WERI-Rb-1 (cell line): Measurements from ENCODE around the gene PLEKHG3.

Experiments used
- DNase-seq: peaks from one replicate; pipeline ENCODE4 v3.0.0-alpha.2; 2020
- H3K27ac ChIP-seq: fragments of 250-450 bp; sonication (Bioruptor Pico); 2 replicates; pipeline ENCODE4 v1.5.1; 2020; ENCODE audit warnings: mild to moderate bottlenecking, moderate library complexity
- H3K27me3 ChIP-seq: fragments of 250-450 bp; sonication (Bioruptor Pico); 2 replicates; pipeline ENCODE4 v1.5.1; 2021; ENCODE audit warnings: mild to moderate bottlenecking, low read depth, moderate library complexity; ENCODE audit not compliant: insufficient read depth, severe bottlenecking
- H3K36me3 ChIP-seq: fragments of 250-450 bp; sonication (Bioruptor Pico); 2 replicates; pipeline ENCODE4 v1.5.1; 2020; ENCODE audit warnings: mild to moderate bottlenecking, moderate library complexity
- H3K4me3 ChIP-seq: 2 replicates; pipeline ENCODE4 v1.5.1; 2011; ENCODE audit warnings: low read depth, mild to moderate bottlenecking, control low read depth, low read length
- H3K9me3 ChIP-seq: fragments of 250-450 bp; sonication (Bioruptor Pico); 2 replicates; pipeline ENCODE4 v1.5.1; 2021; ENCODE audit warnings: mild to moderate bottlenecking, moderate library complexity; ENCODE audit not compliant: severe bottlenecking
- TF ChIP-seq, protein P1 (sequence below): IDR thresholded peaks from 2 replicates; pipeline ENCODE4 v1.5.1; 2011; ENCODE audit warnings: low read depth, mild to moderate bottlenecking, control low read depth, inconsistent platforms, low read length

PLEKHG3 gene

DNA sequence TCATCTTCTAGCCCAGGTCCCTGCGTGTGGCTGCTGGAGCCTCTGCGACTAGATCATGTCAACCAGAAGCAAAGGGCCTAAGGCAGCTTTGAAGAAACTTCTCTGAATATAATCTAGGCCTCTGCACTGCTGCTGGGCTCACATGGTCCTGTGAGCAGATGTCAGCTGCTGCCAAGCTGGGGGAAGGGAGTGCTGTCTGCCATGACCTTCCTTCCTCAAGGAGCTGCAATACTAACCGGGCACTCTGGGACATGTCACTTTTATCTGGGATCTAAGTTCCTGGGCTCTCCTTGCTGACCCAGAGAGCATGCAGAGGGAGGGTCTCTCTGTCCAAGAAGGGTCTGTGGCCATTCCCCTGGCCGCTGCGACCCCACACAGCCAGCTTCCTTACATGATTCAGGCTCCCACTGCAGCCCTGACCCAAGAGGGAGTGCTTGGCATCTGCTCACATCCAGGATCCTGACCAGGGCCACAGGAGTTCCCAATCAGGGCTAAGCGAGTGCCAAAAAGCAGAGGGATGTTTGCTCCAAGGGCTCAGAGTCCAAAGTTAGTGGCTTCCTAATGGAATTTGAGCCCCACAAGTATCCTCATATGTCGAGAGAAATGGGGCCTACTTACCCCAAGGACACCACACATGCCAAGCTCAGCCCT lies 74.0 kb downstream of the PLEKHG3 start:
- DNase-seq, result peak; percentile 70
- Histone ChIP-seq H3K36me3 (no peaks in the 10 kb centered on the region), H3K27ac (peak overlapping the region; percentile 68), H3K9me3 (peaks cover 15% of the 10 kb centered on the region), H3K4me3 (no peak overlapping the region), H3K27me3 (no peaks in the 10 kb centered on the region)
- TF ChIP-seq, protein P1, sequence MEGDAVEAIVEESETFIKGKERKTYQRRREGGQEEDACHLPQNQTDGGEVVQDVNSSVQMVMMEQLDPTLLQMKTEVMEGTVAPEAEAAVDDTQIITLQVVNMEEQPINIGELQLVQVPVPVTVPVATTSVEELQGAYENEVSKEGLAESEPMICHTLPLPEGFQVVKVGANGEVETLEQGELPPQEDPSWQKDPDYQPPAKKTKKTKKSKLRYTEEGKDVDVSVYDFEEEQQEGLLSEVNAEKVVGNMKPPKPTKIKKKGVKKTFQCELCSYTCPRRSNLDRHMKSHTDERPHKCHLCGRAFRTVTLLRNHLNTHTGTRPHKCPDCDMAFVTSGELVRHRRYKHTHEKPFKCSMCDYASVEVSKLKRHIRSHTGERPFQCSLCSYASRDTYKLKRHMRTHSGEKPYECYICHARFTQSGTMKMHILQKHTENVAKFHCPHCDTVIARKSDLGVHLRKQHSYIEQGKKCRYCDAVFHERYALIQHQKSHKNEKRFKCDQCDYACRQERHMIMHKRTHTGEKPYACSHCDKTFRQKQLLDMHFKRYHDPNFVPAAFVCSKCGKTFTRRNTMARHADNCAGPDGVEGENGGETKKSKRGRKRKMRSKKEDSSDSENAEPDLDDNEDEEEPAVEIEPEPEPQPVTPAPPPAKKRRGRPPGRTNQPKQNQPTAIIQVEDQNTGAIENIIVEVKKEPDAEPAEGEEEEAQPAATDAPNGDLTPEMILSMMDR, result no peak

DNA sequence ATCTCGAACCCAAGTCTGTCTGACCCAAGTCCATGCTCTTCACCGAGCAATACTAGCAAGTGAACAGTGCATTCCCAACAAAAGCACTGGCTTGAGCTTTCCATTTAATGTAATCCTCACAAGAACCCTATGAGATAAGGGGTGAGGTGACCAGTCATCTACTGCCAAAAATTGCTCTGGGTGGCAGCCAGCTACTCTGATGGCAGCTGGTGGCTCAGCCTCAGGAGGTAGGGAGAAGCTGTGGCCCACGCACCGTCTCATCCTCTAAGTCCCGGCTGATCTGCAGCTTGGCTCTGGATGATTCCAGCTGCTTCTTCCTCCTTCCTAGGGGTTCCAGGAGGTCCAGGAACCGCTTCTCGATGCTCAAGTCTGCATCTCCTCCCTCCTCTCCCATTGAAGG lies 75.2 kb downstream of the PLEKHG3 start:
- no peak for DNase-seq
- peaks cover 6% of the 10 kb centered on the region for H3K9me3 ChIP-seq
- H3K27me3 ChIP-seq, result no peaks in the 10 kb centered on the region
- TF ChIP-seq, protein P1, result no peak
- no peaks in the 10 kb centered on the region; the same call in 1 of the 2 replicates for H3K36me3 ChIP-seq
- no peak overlapping the region for H3K27ac ChIP-seq
- no peak overlapping the region for H3K4me3 ChIP-seq

DNA sequence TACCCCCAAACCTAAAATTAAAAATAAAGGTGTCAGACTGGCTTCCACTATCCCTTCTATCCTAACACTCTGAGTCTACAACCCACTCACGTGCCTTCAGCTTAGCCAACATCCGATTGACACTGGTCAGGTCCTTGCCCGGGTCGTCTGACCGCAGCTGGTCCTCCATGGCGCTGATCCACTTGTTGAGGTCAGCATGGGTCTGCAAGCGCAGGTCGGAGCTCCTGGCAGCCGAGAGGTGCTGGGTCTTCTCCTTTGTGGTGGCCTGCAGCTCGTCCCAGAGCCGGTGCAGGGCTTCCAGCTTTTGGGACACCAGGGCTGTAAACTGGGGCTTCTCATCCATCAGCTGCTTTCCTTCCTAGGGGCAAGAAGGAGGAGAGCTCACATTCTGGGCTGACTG lies 78.0 kb downstream of the PLEKHG3 start:
- H3K27me3 ChIP-seq, result no peaks in the 10 kb centered on the region

DNA sequence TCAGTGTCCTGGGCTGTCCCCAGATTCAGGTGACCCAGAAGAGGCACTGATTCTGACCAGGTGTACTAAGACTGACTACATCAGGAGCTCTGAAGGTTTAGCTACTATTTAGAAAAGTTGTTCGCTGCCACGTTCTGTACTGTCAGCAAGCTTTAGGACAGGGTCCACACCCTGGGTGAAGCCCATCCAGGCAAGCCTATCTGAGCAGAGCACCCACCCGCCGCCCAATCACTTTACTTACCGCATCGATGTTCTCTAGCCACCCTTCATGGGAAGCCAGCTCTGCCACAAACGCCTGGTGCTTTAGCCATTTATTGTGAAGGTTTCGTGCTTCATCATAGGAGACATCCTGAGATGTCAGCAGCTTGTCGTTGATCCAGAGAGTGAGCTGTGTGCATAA lies 79.8 kb downstream of the PLEKHG3 start:
- H3K9me3 ChIP-seq, result no peaks in the 10 kb centered on the region
- H3K4me3 ChIP-seq, result no peak overlapping the region
- no peak overlapping the region for H3K27ac ChIP-seq
- no peaks in the 10 kb centered on the region for H3K27me3 ChIP-seq
- TF ChIP-seq, protein P1, result no peak
- no peaks in the 10 kb centered on the region; the same call in 1 of the 2 replicates for H3K36me3 ChIP-seq
- no peak for DNase-seq

More for the DNA sequence above, 78.0 kb downstream of the PLEKHG3 start:
- DNase-seq, result no peak
- H3K4me3 ChIP-seq, result no peak overlapping the region
- no peaks in the 10 kb centered on the region for H3K9me3 ChIP-seq
- TF ChIP-seq, protein P1, result no peak
- no peak overlapping the region for H3K27ac ChIP-seq
- no peaks in the 10 kb centered on the region; the same call in 1 of the 2 replicates for H3K36me3 ChIP-seq

DNA sequence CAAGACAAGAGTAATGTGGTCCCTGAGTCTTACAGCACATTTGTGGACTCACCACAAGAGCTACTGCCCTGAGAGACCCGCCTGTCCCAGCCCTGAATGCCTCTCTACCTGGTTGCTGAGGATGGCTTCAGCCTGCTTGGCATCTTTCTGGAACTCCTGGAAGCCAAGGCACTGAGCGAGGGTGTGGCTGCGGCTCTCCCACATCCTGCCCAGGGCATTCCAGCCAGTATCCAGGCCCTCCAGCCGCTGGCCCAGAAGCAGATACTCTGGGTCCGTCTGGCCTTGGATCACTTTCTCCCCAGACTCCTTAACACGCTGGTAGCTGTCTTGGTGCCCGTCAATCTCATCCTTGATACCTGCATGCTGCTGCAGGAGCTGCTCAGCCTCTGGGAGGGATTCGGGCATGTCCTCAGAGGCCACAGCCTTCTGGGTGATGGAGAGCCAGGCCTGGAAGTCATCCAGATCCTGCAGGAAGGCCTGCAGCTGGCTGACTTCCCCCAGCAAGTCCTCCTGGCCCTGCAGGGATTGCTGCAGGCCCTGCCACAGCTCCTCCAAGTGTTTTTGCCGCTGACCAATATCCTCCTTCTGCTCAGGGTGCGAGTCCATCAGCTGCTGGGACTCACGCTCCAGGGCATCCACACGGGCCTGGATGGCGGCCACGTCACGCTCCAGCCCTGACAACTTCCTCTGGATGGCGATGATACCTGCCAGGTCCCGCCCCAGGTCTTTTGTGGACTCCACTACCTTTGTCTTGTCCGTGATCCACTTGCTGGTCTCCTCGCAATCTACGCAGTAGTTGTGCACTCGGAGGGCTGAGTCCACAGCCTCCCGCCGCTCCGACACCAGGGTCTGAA lies 82.3 kb downstream of the PLEKHG3 start:
- Histone ChIP-seq H3K4me3 (no peak overlapping the region), H3K9me3 (no peaks in the 10 kb centered on the region), H3K36me3 (no peaks in the 10 kb centered on the region; the same call in 1 of the 2 replicates), H3K27ac (no peak overlapping the region), H3K27me3 (no peaks in the 10 kb centered on the region)
- DNase-seq, result no peak
- TF ChIP-seq, protein P1, result no peak
